IPS-20b (cell line): ENCODE results near the gene SVIL.
"Not testable (repeated sequence)": the region's sequence is repeated elsewhere in the genome, so short reads cannot be mapped to it uniquely, and the experiment has no call there.

Experiments used
- H3K27ac ChIP-seq: one replicate; pipeline ENCODE4 v1.5.1; 2013; ENCODE audit warnings: low read length
- H3K27me3 ChIP-seq: 2 replicates; pipeline ENCODE4 v1.6.1; 2013; ENCODE audit warnings: mild to moderate bottlenecking, low read length, inconsistent platforms; ENCODE audit not compliant: insufficient read depth
- H3K36me3 ChIP-seq: 2 replicates; pipeline ENCODE4 v1.6.1; 2013; ENCODE audit warnings: low read depth, mild to moderate bottlenecking, inconsistent platforms, low read length, moderate library complexity; ENCODE audit not compliant: insufficient read depth
- H3K4me1 ChIP-seq: 2 replicates; pipeline ENCODE4 v1.6.1; 2013; ENCODE audit warnings: mild to moderate bottlenecking, control low read depth, inconsistent platforms, low read length, moderate library complexity; ENCODE audit not compliant: insufficient read depth
- H3K4me3 ChIP-seq: 2 replicates; pipeline ENCODE4 v1.5.1; 2013; ENCODE audit warnings: mild to moderate bottlenecking, low read length, inconsistent platforms
- H3K9ac ChIP-seq: 2 replicates; pipeline ENCODE4 v1.6.1; 2013; ENCODE audit warnings: low read depth, mild to moderate bottlenecking, inconsistent platforms, low read length, moderate library complexity
- H3K9me3 ChIP-seq: 2 replicates; pipeline ENCODE4 v1.6.1; 2013; ENCODE audit warnings: mild to moderate bottlenecking, low read depth, low read length, inconsistent platforms; ENCODE audit not compliant: insufficient read depth

SVIL gene

GRCh38 chr10:29452546-29452945 lies 182.2 kb downstream of the SVIL start:
- no peak overlapping the region for H3K4me3 ChIP-seq
- no peaks in the 10 kb centered on the region for H3K9me3 ChIP-seq
- H3K27me3 ChIP-seq: no peaks in the 10 kb centered on the region
- H3K4me1 ChIP-seq: no peaks in the 10 kb centered on the region
- H3K27ac ChIP-seq: no peak overlapping the region
- no peaks in the 10 kb centered on the region for H3K36me3 ChIP-seq
- no peak overlapping the region for H3K9ac ChIP-seq

GRCh38 chr10:29451946-29452345 lies 182.8 kb downstream of the SVIL start:
- Histone ChIP-seq H3K27ac (no peak overlapping the region), H3K4me1 (no peaks in the 10 kb centered on the region), H3K4me3 (no peak overlapping the region), H3K27me3 (no peaks in the 10 kb centered on the region), H3K36me3 (no peaks in the 10 kb centered on the region), H3K9ac (no peak overlapping the region), H3K9me3 (no peaks in the 10 kb centered on the region)

- Histone ChIP-seq H3K27ac (no peak overlapping the region), H3K9me3 (no peaks in the 10 kb centered on the region), H3K4me1 (no peaks in the 10 kb centered on the region), H3K36me3 (no peaks in the 10 kb centered on the region), H3K4me3 (no peak overlapping the region), H3K27me3 (no peaks in the 10 kb centered on the region), H3K9ac (no peak overlapping the region)
These were observed 184.4 kb downstream of the SVIL start for GRCh38 chr10:29450405-29450804.

- H3K27ac ChIP-seq, H3K36me3 ChIP-seq, H3K4me3 ChIP-seq, H3K4me1 ChIP-seq, H3K9ac ChIP-seq, H3K27me3 ChIP-seq, H3K9me3 ChIP-seq: not testable (repeated sequence)
These were observed 185.8 kb downstream of the SVIL start for GRCh38 chr10:29448756-29449592.

- no peaks in the 10 kb centered on the region for H3K9me3 ChIP-seq
- H3K4me1 ChIP-seq: no peaks in the 10 kb centered on the region
- no peaks in the 10 kb centered on the region for H3K27me3 ChIP-seq
- no peak overlapping the region for H3K4me3 ChIP-seq
- no peaks in the 10 kb centered on the region for H3K36me3 ChIP-seq
- no peak overlapping the region for H3K27ac ChIP-seq
- H3K9ac ChIP-seq: no peak overlapping the region
These were observed 186.6 kb downstream of the SVIL start for GRCh38 chr10:29448125-29448524.

- H3K4me1 ChIP-seq: peaks cover 5% of the 10 kb centered on the region; the same call in 1 of the 2 replicates
- no peak overlapping the region for H3K4me3 ChIP-seq
These were observed 188.4 kb downstream of the SVIL start for GRCh38 chr10:29446327-29446726.

GRCh38 chr10:29443745-29444523 lies 190.8 kb downstream of the SVIL start:
- Histone ChIP-seq H3K9ac (no peak overlapping the region), H3K27me3 (no peaks in the 10 kb centered on the region), H3K4me1 (peaks cover 10% of the 10 kb centered on the region; the same call in 1 of the 2 replicates), H3K9me3 (no peaks in the 10 kb centered on the region; the same call in 1 of the 2 replicates), H3K36me3 (no peaks in the 10 kb centered on the region), H3K27ac (no peak overlapping the region), H3K4me3 (no peak overlapping the region; the same call in 1 of the 2 replicates)

More at GRCh38 chr10:29446327-29446726, 188.4 kb downstream of the SVIL start:
- Histone ChIP-seq H3K36me3 (no peaks in the 10 kb centered on the region), H3K9ac (no peak overlapping the region), H3K27me3 (no peaks in the 10 kb centered on the region), H3K9me3 (no peaks in the 10 kb centered on the region), H3K27ac (no peak overlapping the region)

- no peaks in the 10 kb centered on the region for H3K27me3 ChIP-seq
- no peak overlapping the region for H3K27ac ChIP-seq
- no peaks in the 10 kb centered on the region for H3K36me3 ChIP-seq
- no peak overlapping the region for H3K4me3 ChIP-seq
- no peaks in the 10 kb centered on the region; the same call in 1 of the 2 replicates for H3K9me3 ChIP-seq
- no peak overlapping the region for H3K9ac ChIP-seq
- H3K4me1 ChIP-seq: peaks cover 10% of the 10 kb centered on the region; the same call in 1 of the 2 replicates
These were observed 193.8 kb downstream of the SVIL start for GRCh38 chr10:29440981-29441380.

GRCh38 chr10:29439005-29439404 lies 195.8 kb downstream of the SVIL start:
- H3K4me1 ChIP-seq: peaks cover 10% of the 10 kb centered on the region; the same call in 1 of the 2 replicates
- not testable (repeated sequence) for H3K27me3 ChIP-seq, H3K27ac ChIP-seq, H3K9ac ChIP-seq, H3K36me3 ChIP-seq, H3K4me3 ChIP-seq, H3K9me3 ChIP-seq

GRCh38 chr10:29438271-29438670 lies 196.5 kb downstream of the SVIL start:
- H3K27me3 ChIP-seq: no peaks in the 10 kb centered on the region
- no peaks in the 10 kb centered on the region for H3K36me3 ChIP-seq
- peaks cover 10% of the 10 kb centered on the region; the same call in 1 of the 2 replicates for H3K4me1 ChIP-seq
- H3K9ac ChIP-seq: peak overlapping the region; percentile 46; the same call in 1 of the 2 replicates
- H3K9me3 ChIP-seq: no peaks in the 10 kb centered on the region; the same call in 1 of the 2 replicates
- no peak overlapping the region for H3K27ac ChIP-seq
- peak overlapping the region; percentile 43 for H3K4me3 ChIP-seq

- H3K4me1 ChIP-seq: peaks cover 10% of the 10 kb centered on the region; the same call in 1 of the 2 replicates
- peak overlapping the region; percentile 46; the same call in 1 of the 2 replicates for H3K9ac ChIP-seq
- H3K27me3 ChIP-seq: no peaks in the 10 kb centered on the region
- H3K9me3 ChIP-seq: no peaks in the 10 kb centered on the region; the same call in 1 of the 2 replicates
- no peak overlapping the region for H3K27ac ChIP-seq
- H3K4me3 ChIP-seq: peak overlapping the region; percentile 43
- H3K36me3 ChIP-seq: no peaks in the 10 kb centered on the region
These were observed 196.9 kb downstream of the SVIL start for GRCh38 chr10:29437871-29438270.
